ENCODE data around the gene EFTUD2. TPM values are rescaled to one million over a fixed set of nuclear protein-coding genes. Genes with fewer than 3 reads are reported as not detected.

The EFTUD2 gene
- total RNA-seq, 1 experiment from 2014 or later: 137 TPM

GRCh38 chr17:44865931-44866330 lies 33.3 kb downstream of the EFTUD2 start:
- Histone ChIP-seq H3K36me3 (replicated peaks; ENCODE audit: control insufficient read depth, insufficient read depth, low read length) (peaks cover 47% of the 10 kb centered on the region), H3K4me3 (ENCODE audit: insufficient read depth, low read depth, low read length) (no peak overlapping the region), H3K27me3 (ENCODE audit: control insufficient read depth, insufficient read depth, low read length) (no peaks in the 10 kb centered on the region)
- no peak for DNase-seq

GRCh38 chr17:44865231-44865660 lies 34.0 kb downstream of the EFTUD2 start:
- DNase-seq: peak; percentile 83
- H3K27me3 ChIP-seq (ENCODE audit: control insufficient read depth, insufficient read depth, low read length): no peaks in the 10 kb centered on the region
- H3K36me3 ChIP-seq (replicated peaks; ENCODE audit: control insufficient read depth, insufficient read depth, low read length): peaks cover 46% of the 10 kb centered on the region
- no peak overlapping the region for H3K4me3 ChIP-seq (ENCODE audit: insufficient read depth, low read depth, low read length)

- no peaks in the 10 kb centered on the region for H3K27me3 ChIP-seq (ENCODE audit: control insufficient read depth, insufficient read depth, low read length)
- peaks cover 50% of the 10 kb centered on the region for H3K36me3 ChIP-seq (replicated peaks; ENCODE audit: control insufficient read depth, insufficient read depth, low read length)
- no peak for DNase-seq
- no peak overlapping the region for H3K4me3 ChIP-seq (ENCODE audit: insufficient read depth, low read depth, low read length)
These were observed 34.4 kb downstream of the EFTUD2 start for GRCh38 chr17:44864831-44865230.

- H3K4me3 ChIP-seq (ENCODE audit: insufficient read depth, low read depth, low read length): no peak overlapping the region
- peaks cover 57% of the 10 kb centered on the region for H3K36me3 ChIP-seq (replicated peaks; ENCODE audit: control insufficient read depth, insufficient read depth, low read length)
These were observed 36.0 kb downstream of the EFTUD2 start for GRCh38 chr17:44863061-44863918.

GRCh38 chr17:44862278-44862914 lies 36.8 kb downstream of the EFTUD2 start:
- no peak overlapping the region for H3K4me3 ChIP-seq (ENCODE audit: insufficient read depth, low read depth, low read length)
- peaks cover 57% of the 10 kb centered on the region for H3K36me3 ChIP-seq (replicated peaks; ENCODE audit: control insufficient read depth, insufficient read depth, low read length)
- H3K27me3 ChIP-seq (ENCODE audit: control insufficient read depth, insufficient read depth, low read length): no peaks in the 10 kb centered on the region
- DNase-seq: no peak

More at GRCh38 chr17:44863061-44863918, 36.0 kb downstream of the EFTUD2 start:
- DNase-seq: no peak
- no peaks in the 10 kb centered on the region for H3K27me3 ChIP-seq (ENCODE audit: control insufficient read depth, insufficient read depth, low read length)

- no peak overlapping the region for H3K4me3 ChIP-seq (ENCODE audit: insufficient read depth, low read depth, low read length)
- H3K36me3 ChIP-seq (replicated peaks; ENCODE audit: control insufficient read depth, insufficient read depth, low read length): peaks cover 68% of the 10 kb centered on the region
- no peaks in the 10 kb centered on the region for H3K27me3 ChIP-seq (ENCODE audit: control insufficient read depth, insufficient read depth, low read length)
These were observed 39.5 kb downstream of the EFTUD2 start for GRCh38 chr17:44859701-44860100.

GRCh38 chr17:44854192-44854591 lies 45.1 kb downstream of the EFTUD2 start:
- no peaks in the 10 kb centered on the region for H3K27me3 ChIP-seq (ENCODE audit: control insufficient read depth, insufficient read depth, low read length)
- no peak overlapping the region for H3K4me3 ChIP-seq (ENCODE audit: insufficient read depth, low read depth, low read length)
- peaks cover 61% of the 10 kb centered on the region for H3K36me3 ChIP-seq (replicated peaks; ENCODE audit: control insufficient read depth, insufficient read depth, low read length)
- no peak for DNase-seq

More at GRCh38 chr17:44859701-44860100, 39.5 kb downstream of the EFTUD2 start:
- no peak for DNase-seq

- Histone ChIP-seq H3K36me3 (replicated peaks; ENCODE audit: control insufficient read depth, insufficient read depth, low read length) (peaks cover 36% of the 10 kb centered on the region), H3K27me3 (ENCODE audit: control insufficient read depth, insufficient read depth, low read length) (no peaks in the 10 kb centered on the region), H3K4me3 (ENCODE audit: insufficient read depth, low read depth, low read length) (no peak overlapping the region)
- DNase-seq: no peak
These were observed 48.6 kb downstream of the EFTUD2 start for GRCh38 chr17:44850612-44851011.

GRCh38 chr17:44850025-44850424 lies 49.2 kb downstream of the EFTUD2 start:
- Histone ChIP-seq H3K27me3 (ENCODE audit: control insufficient read depth, insufficient read depth, low read length) (no peaks in the 10 kb centered on the region), H3K4me3 (ENCODE audit: insufficient read depth, low read depth, low read length) (no peak overlapping the region), H3K36me3 (replicated peaks; ENCODE audit: control insufficient read depth, insufficient read depth, low read length) (peaks cover 34% of the 10 kb centered on the region)
- no peak for DNase-seq

GRCh38 chr17:44848961-44849489 lies 50.2 kb downstream of the EFTUD2 start:
- Histone ChIP-seq H3K36me3 (replicated peaks; ENCODE audit: control insufficient read depth, insufficient read depth, low read length) (peaks cover 26% of the 10 kb centered on the region), H3K27me3 (ENCODE audit: control insufficient read depth, insufficient read depth, low read length) (no peaks in the 10 kb centered on the region), H3K4me3 (ENCODE audit: insufficient read depth, low read depth, low read length) (no peak overlapping the region)
- DNase-seq: peak; percentile 53

GRCh38 chr17:44848257-44848795 lies 50.9 kb downstream of the EFTUD2 start:
- DNase-seq: peak; percentile 47
- Histone ChIP-seq H3K4me3 (ENCODE audit: insufficient read depth, low read depth, low read length) (no peak overlapping the region), H3K27me3 (ENCODE audit: control insufficient read depth, insufficient read depth, low read length) (no peaks in the 10 kb centered on the region), H3K36me3 (replicated peaks; ENCODE audit: control insufficient read depth, insufficient read depth, low read length) (peaks cover 19% of the 10 kb centered on the region)

- no peaks in the 10 kb centered on the region for H3K27me3 ChIP-seq (ENCODE audit: control insufficient read depth, insufficient read depth, low read length)
- H3K4me3 ChIP-seq (ENCODE audit: insufficient read depth, low read depth, low read length): no peak within 1 kb of the TSS
- DNase-seq: no peak
- H3K36me3 ChIP-seq (replicated peaks; ENCODE audit: control insufficient read depth, insufficient read depth, low read length): peaks cover 16% of the 10 kb centered on the region
These were observed 51.7 kb downstream of the EFTUD2 start, which contains the start of gene HIGD1B for GRCh38 chr17:44847586-44847985. TSS of gene HIGD1B (plus strand) at chr17:44847883. CDS start at chr17:44848153, 270 bp downstream.

- DNase-seq: no peak
- Histone ChIP-seq H3K27me3 (ENCODE audit: control insufficient read depth, insufficient read depth, low read length) (no peaks in the 10 kb centered on the region), H3K36me3 (replicated peaks; ENCODE audit: control insufficient read depth, insufficient read depth, low read length) (peaks cover 5% of the 10 kb centered on the region), H3K4me3 (ENCODE audit: insufficient read depth, low read depth, low read length) (no peak overlapping the region)
These were observed 53.0 kb downstream of the EFTUD2 start for GRCh38 chr17:44846206-44846605.

GRCh38 chr17:44844390-44844830 lies 54.8 kb downstream of the EFTUD2 start:
- Histone ChIP-seq H3K36me3 (replicated peaks; ENCODE audit: control insufficient read depth, insufficient read depth, low read length) (no peaks in the 10 kb centered on the region), H3K27me3 (ENCODE audit: control insufficient read depth, insufficient read depth, low read length) (no peaks in the 10 kb centered on the region), H3K4me3 (ENCODE audit: insufficient read depth, low read depth, low read length) (no peak overlapping the region)
- peak; percentile 60 for DNase-seq
